K562 (cell line): ENCODE measurements around the gene ST7. TPM values are rescaled to one million over a fixed set of nuclear protein-coding genes. Genes with fewer than 3 reads are reported as not detected.

Experiments
- ASH1L ChIP-seq: fragments of 450-650 bp; IDR thresholded peaks from 2 replicates; pipeline ENCODE4 v1.6.1; 2018; ENCODE audit warnings: borderline replicate concordance, mild to moderate bottlenecking, low read depth; ENCODE audit not compliant: partially characterized antibody
- CXXC5 ChIP-seq: fragments of 250-450 bp; sonication (Bioruptor Pico); IDR thresholded peaks from 2 replicates; pipeline ENCODE4 v1.8.0; 2022; ENCODE audit warnings: inconsistent platforms, mild to moderate bottlenecking, moderate library complexity
- GATAD2B ChIP-seq: fragments of 450-650 bp; IDR thresholded peaks from 2 replicates; pipeline ENCODE4 v1.6.1; 2017; ENCODE audit warnings: mild to moderate bottlenecking, borderline replicate concordance
- GTF2E2 ChIP-seq: fragments of 200-800 bp; sonication (Bioruptor generic); IDR thresholded peaks from 2 replicates; pipeline ENCODE4 v1.6.1; 2016; ENCODE audit warnings: missing genetic modification characterization, missing compliant biosample characterization
- HDAC3 ChIP-seq: fragments of 450-650 bp; IDR thresholded peaks from 2 replicates; pipeline ENCODE4 v1.6.1; 2018; ENCODE audit warnings: borderline replicate concordance, mild to moderate bottlenecking, moderate library complexity; ENCODE audit not compliant: partially characterized antibody
- KAT7 ChIP-seq: sonication (generic); formaldehyde crosslinking; IDR thresholded peaks from 2 replicates; pipeline ENCODE4 v1.8.0; 2022; ENCODE audit warnings: missing genetic modification reagents, mild to moderate bottlenecking, borderline replicate concordance
- MEF2D ChIP-seq: conservative IDR thresholded peaks from 2 replicates; pipeline ENCODE4 v1.6.1; 2016; ENCODE audit warnings: low read depth, missing genetic modification characterization, missing compliant biosample characterization
- NCOA2 ChIP-seq, 2 experiments: fragments of 450-650 bp; IDR thresholded peaks; 2 replicates each; pipeline ENCODE4 v1.6.1; 2018; ENCODE audit warnings: mild to moderate bottlenecking in 2 of 2, moderate library complexity in 1 of 2; ENCODE audit not compliant: partially characterized antibody in 2 of 2
- NFATC3 ChIP-seq: fragments of 450-650 bp; IDR thresholded peaks from 2 replicates; pipeline ENCODE4 v1.6.1; 2017; ENCODE audit warnings: mild to moderate bottlenecking
- NFIC ChIP-seq: fragments of 450-650 bp; IDR thresholded peaks from 2 replicates; pipeline ENCODE4 v1.6.1; 2017; ENCODE audit warnings: mild to moderate bottlenecking, inconsistent platforms
- NR4A1 ChIP-seq, 2 experiments: fragments of 250-450 bp in 1 of 2; fragments of 450-650 bp in 1 of 2; sonication (Bioruptor Pico) in 1 of 2; IDR thresholded peaks; 2 replicates each; pipeline versions ENCODE4 v1.4.0 to v1.6.1; 2016 to 2020; ENCODE audit warnings: mild to moderate bottlenecking in 2 of 2, missing compliant biosample characterization in 1 of 2, missing genetic modification characterization in 1 of 2, moderate library complexity in 1 of 2
- PHF21A ChIP-seq: fragments of 450-650 bp; IDR thresholded peaks from 2 replicates; pipeline ENCODE4 v1.6.1; 2017; ENCODE audit warnings: low read depth, borderline replicate concordance
- PTRF ChIP-seq: fragments of 450-650 bp; IDR thresholded peaks from 2 replicates; pipeline ENCODE4 v1.6.1; 2016; ENCODE audit warnings: mild to moderate bottlenecking, missing genetic modification characterization, missing compliant biosample characterization
- SP1 ChIP-seq: sonication (generic); formaldehyde crosslinking; IDR thresholded peaks from 2 replicates; pipeline ENCODE4 v1.8.1; 2022; ENCODE audit warnings: mild to moderate bottlenecking, missing genetic modification reagents
- ZFPM2 ChIP-seq: fragments of 250-450 bp; sonication (Bioruptor Pico); IDR thresholded peaks from 2 replicates; pipeline ENCODE4 v1.5.1; 2022; ENCODE audit warnings: mild to moderate bottlenecking
- ZNF589 ChIP-seq: fragments of 200-800 bp; sonication (Bioruptor generic); IDR thresholded peaks from 2 replicates; pipeline ENCODE4 v1.6.1; 2016; ENCODE audit warnings: low read depth, missing genetic modification characterization, missing compliant biosample characterization
- ZNF668 ChIP-seq: fragments of 250-450 bp; sonication (Bioruptor Pico); IDR thresholded peaks from 2 replicates; pipeline ENCODE4 v1.8.0; 2022; ENCODE audit warnings: mild to moderate bottlenecking, inconsistent platforms
- polyA plus RNA-seq, 8 experiments: library from polyadenylated mRNA; depleted of rRNA in 4 of 8; stranded (reverse) in 5 of 8; unstranded in 3 of 8; fragments of >200 nt; fragmentation: Nextera tagmentation in 2 of 8; fragmentation: Illumina TruSeq in 1 of 8; extraction: Ambion mirVana in 2 of 8; extraction: Trizol in 1 of 8; gene quantifications; 2 replicates each; pipeline versions ENCODE4 v1.2.1 to v1.2.3, GENCODE V29; 2011 to 2014; ENCODE audit warnings: inconsistent platforms in 1 of 8, missing spikeins in 1 of 8
- total RNA-seq, 7 experiments: library from RNA; depleted of rRNA in 6 of 7; stranded (reverse); fragments of >200 nt in 6 of 7; fragmentation: Illumina TruSeq in 2 of 7; extraction: Trizol in 2 of 7; gene quantifications; 2 replicates each; pipeline versions ENCODE4 v1.2.1 to v1.2.3, GENCODE V29; 2011 to 2021; ENCODE audit warnings: low replicate concordance in 1 of 7
- TF ChIP-seq, protein P1 (sequence below): fragments of 450-650 bp; IDR thresholded peaks from 2 replicates; pipeline ENCODE4 v1.6.1; 2017; ENCODE audit warnings: antibody characterized with exemption, mild to moderate bottlenecking
- TF ChIP-seq, protein P2 (sequence below): IDR thresholded peaks from 2 replicates; pipeline ENCODE4 v1.6.1; 2011; ENCODE audit not compliant: insufficient read length; ENCODE audit errors: extremely low read depth
- TF ChIP-seq, protein P3 (sequence below): fragments of 450-650 bp; conservative IDR thresholded peaks from 2 replicates; pipeline ENCODE4 v1.6.1; 2016; ENCODE audit warnings: missing genetic modification characterization, low read depth, mild to moderate bottlenecking, control low read depth, missing compliant biosample characterization
- TF ChIP-seq, protein P4 (sequence below), 2 experiments: fragments of 250-450 bp in 1 of 2; fragments of 450-650 bp in 1 of 2; sonication (Bioruptor Pico) in 1 of 2; IDR thresholded peaks; 2 replicates each; pipeline versions ENCODE4 v1.6.1 to v1.8.0; 2016 to 2021; ENCODE audit warnings: mild to moderate bottlenecking in 2 of 2, moderate library complexity in 2 of 2, missing compliant biosample characterization in 1 of 2, missing genetic modification characterization in 1 of 2

The ST7 gene
- total and polyA plus RNA-seq, 9 of the 15 experiments (the other 6 are each of a cell fraction or from before 2014, with no cell fraction given): 23.9 to 56.3 (median 36.9) TPM

DNA sequence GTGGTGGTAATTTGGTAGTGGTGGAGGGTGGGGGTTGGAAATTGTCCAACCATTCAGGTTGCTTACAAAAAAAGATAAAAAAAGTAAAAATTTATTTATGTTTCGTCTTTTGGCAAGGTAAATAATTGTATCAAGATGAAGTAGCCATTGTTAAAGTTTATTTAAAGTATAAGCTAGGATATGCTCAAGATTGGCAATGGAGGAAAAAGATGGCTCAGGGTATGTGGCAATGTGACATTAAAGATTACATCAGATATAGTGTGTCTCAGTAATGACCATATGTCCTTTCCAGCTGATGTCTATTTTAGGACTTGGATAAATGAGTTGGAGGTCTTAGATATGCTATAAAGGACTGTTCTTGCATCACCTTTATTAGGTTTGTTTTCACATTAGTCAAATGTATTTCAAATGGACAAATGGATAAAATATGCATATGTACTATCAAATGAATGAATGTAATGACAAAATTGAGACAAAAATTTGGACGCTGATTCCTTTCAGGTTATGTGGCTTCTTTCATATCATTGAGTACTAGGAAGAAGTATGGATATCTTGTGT, 60.9 kb downstream of the ST7 start (continued):
- TF ChIP-seq, protein P1, sequence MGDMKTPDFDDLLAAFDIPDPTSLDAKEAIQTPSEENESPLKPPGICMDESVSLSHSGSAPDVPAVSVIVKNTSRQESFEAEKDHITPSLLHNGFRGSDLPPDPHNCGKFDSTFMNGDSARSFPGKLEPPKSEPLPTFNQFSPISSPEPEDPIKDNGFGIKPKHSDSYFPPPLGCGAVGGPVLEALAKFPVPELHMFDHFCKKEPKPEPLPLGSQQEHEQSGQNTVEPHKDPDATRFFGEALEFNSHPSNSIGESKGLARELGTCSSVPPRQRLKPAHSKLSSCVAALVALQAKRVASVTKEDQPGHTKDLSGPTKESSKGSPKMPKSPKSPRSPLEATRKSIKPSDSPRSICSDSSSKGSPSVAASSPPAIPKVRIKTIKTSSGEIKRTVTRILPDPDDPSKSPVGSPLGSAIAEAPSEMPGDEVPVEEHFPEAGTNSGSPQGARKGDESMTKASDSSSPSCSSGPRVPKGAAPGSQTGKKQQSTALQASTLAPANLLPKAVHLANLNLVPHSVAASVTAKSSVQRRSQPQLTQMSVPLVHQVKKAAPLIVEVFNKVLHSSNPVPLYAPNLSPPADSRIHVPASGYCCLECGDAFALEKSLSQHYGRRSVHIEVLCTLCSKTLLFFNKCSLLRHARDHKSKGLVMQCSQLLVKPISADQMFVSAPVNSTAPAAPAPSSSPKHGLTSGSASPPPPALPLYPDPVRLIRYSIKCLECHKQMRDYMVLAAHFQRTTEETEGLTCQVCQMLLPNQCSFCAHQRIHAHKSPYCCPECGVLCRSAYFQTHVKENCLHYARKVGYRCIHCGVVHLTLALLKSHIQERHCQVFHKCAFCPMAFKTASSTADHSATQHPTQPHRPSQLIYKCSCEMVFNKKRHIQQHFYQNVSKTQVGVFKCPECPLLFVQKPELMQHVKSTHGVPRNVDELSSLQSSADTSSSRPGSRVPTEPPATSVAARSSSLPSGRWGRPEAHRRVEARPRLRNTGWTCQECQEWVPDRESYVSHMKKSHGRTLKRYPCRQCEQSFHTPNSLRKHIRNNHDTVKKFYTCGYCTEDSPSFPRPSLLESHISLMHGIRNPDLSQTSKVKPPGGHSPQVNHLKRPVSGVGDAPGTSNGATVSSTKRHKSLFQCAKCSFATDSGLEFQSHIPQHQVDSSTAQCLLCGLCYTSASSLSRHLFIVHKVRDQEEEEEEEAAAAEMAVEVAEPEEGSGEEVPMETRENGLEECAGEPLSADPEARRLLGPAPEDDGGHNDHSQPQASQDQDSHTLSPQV: peak; percentile 91
- TF ChIP-seq SP1 (CRISPR knock-in tag) (no peak), HDAC3 (peak; percentile 68), PTRF (tag) (peak; percentile 62; the same call in 1 of the 2 replicates), CXXC5 (no peak; the same call in 1 of the 2 replicates), ZNF589 (CRISPR knock-in tag) (peak; percentile 58; the same call in 1 of the 2 replicates), GTF2E2 (tag) (no peak; the same call in 1 of the 2 replicates), ZNF668 (peak; percentile 84; the same call in 1 of the 2 replicates), GATAD2B (peak; percentile 83), NFATC3 (no peak), ZFPM2 (CRISPR knock-in tag) (no peak), NCOA2 (IDR thresholded peaks at IDR 0.05; ENCODE audit: partially characterized antibody in 2 of 2) (no peak), NFIC (peak; percentile 56), ASH1L (peak; percentile 10), NR4A1 (CRISPR knock-in tag; IDR thresholded peaks at IDR 0.05) (no peak), NR4A1 (tag; IDR thresholded peaks at IDR 0.05) (peak; percentile 92), PHF21A (no peak), KAT7 (CRISPR knock-in tag) (peak; percentile 48; the same call in 1 of the 2 replicates), MEF2D (tag) (peak; percentile 79; the same call in 1 of the 2 replicates)
- TF ChIP-seq, protein P2, sequence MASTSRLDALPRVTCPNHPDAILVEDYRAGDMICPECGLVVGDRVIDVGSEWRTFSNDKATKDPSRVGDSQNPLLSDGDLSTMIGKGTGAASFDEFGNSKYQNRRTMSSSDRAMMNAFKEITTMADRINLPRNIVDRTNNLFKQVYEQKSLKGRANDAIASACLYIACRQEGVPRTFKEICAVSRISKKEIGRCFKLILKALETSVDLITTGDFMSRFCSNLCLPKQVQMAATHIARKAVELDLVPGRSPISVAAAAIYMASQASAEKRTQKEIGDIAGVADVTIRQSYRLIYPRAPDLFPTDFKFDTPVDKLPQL: no peak
- TF ChIP-seq, protein P3, sequence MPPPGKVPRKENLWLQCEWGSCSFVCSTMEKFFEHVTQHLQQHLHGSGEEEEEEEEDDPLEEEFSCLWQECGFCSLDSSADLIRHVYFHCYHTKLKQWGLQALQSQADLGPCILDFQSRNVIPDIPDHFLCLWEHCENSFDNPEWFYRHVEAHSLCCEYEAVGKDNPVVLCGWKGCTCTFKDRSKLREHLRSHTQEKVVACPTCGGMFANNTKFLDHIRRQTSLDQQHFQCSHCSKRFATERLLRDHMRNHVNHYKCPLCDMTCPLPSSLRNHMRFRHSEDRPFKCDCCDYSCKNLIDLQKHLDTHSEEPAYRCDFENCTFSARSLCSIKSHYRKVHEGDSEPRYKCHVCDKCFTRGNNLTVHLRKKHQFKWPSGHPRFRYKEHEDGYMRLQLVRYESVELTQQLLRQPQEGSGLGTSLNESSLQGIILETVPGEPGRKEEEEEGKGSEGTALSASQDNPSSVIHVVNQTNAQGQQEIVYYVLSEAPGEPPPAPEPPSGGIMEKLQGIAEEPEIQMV: 0 out of 2 replicates have a peak, but pooled peaks have one; percentile 15
- TF ChIP-seq, protein P4, sequence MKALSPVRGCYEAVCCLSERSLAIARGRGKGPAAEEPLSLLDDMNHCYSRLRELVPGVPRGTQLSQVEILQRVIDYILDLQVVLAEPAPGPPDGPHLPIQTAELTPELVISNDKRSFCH (CRISPR knock-in tag; IDR thresholded peaks at IDR 0.05): no peak
- TF ChIP-seq, protein P4 (tag; IDR thresholded peaks at IDR 0.05): 0 out of 2 replicates have a peak, but pooled peaks have one; percentile 56
